ENCODE results near the gene FOXA1.

Gene FOXA1

GRCh38 chr14:37589715-37590427 is 5.2 kb downstream of the FOXA1 start:
- no peak for DNase-seq (ENCODE audit: low read depth)

GRCh38 chr14:37588956-37589714 is 5.9 kb downstream of the FOXA1 start:
- DNase-seq (ENCODE audit: low read depth): no peak

- no peak for DNase-seq (ENCODE audit: low read depth)
Measured at GRCh38 chr14:37588667-37588955, 6.4 kb downstream of the FOXA1 start.

- no peak for DNase-seq (ENCODE audit: low read depth)
Measured at GRCh38 chr14:37587881-37588666, 7.0 kb downstream of the FOXA1 start.

GRCh38 chr14:37587131-37587803 is 7.8 kb downstream of the FOXA1 start:
- no peak for DNase-seq (ENCODE audit: low read depth)

- no peak for DNase-seq (ENCODE audit: low read depth)
Measured at GRCh38 chr14:37586797-37587130, 8.3 kb downstream of the FOXA1 start.

GRCh38 chr14:37585971-37586796 is 8.9 kb downstream of the FOXA1 start:
- DNase-seq (ENCODE audit: low read depth): no peak

GRCh38 chr14:37585101-37585511 is 9.9 kb downstream of the FOXA1 start:
- no peak for DNase-seq (ENCODE audit: low read depth)

GRCh38 chr14:37584211-37585100 is 10.6 kb downstream of the FOXA1 start:
- no peak for DNase-seq (ENCODE audit: low read depth)

GRCh38 chr14:37583358-37584210 is 11.5 kb downstream of the FOXA1 start:
- no peak for DNase-seq (ENCODE audit: low read depth)

- peak; percentile 50 for DNase-seq (ENCODE audit: low read depth)
Measured at GRCh38 chr14:37580146-37580545, 14.9 kb downstream of the FOXA1 start.

GRCh38 chr14:37579274-37579673 is 15.8 kb downstream of the FOXA1 start:
- no peak for DNase-seq (ENCODE audit: low read depth)

GRCh38 chr14:37573356-37573755 is 21.7 kb downstream of the FOXA1 start:
- DNase-seq (ENCODE audit: low read depth): no peak

- DNase-seq (ENCODE audit: low read depth): no peak
Measured at GRCh38 chr14:37571391-37571790, 23.7 kb downstream of the FOXA1 start.

- no peak for DNase-seq (ENCODE audit: low read depth)
Measured at GRCh38 chr14:37569729-37570128, 25.3 kb downstream of the FOXA1 start.

GRCh38 chr14:37566811-37567371 is 28.2 kb downstream of the FOXA1 start:
- DNase-seq (ENCODE audit: low read depth): no peak

GRCh38 chr14:37565550-37565949 is 29.5 kb downstream of the FOXA1 start:
- DNase-seq (ENCODE audit: low read depth): no peak

- DNase-seq (ENCODE audit: low read depth): no peak
Measured at GRCh38 chr14:37563189-37563588, 31.9 kb downstream of the FOXA1 start.

- peak; percentile 74 for DNase-seq (ENCODE audit: low read depth)
Measured at GRCh38 chr14:37559386-37559785, 35.7 kb downstream of the FOXA1 start.
